ENCODE results near the gene LIPJ.

DNA sequence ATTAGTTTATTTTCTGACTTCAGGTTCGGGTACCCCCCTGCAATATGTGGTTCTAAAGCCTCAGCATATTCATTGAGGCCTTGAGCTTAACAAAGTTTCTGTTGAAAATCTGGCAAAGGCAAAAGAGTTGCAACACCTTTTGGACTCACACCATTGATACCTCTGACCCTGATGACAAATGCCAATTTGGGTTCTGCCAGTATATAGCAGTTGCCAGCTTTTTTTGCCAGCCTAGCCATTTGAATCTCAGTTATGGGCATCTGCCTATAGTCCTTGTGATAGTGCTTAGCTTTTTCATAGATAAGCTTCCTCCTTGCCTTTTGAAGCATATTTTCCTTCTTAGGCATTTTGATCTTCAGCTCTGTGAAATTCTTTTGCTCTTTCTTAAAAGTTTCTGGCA lies 31.9 kb downstream of the LIPJ start:
- TF ChIP-seq CTCF (IDR thresholded peaks at IDR 0.05 in 2 of 3, conservative IDR thresholded peaks at IDR 0.05 in 1 of 3; ENCODE audit: borderline replicate concordance in 1 of 3, insufficient read depth in 1 of 3, low read depth in 2 of 3, low read length in 2 of 3) = no peak
- no peak for TF ChIP-seq POLR2AphosphoS5 (IDR thresholded peaks at IDR 0.05; ENCODE audit: low read depth, low read length)
- TF ChIP-seq RAD21 (IDR thresholded peaks at IDR 0.05; ENCODE audit: low read depth) = no peak
- TF ChIP-seq ZNF274 (IDR thresholded peaks at IDR 0.05; ENCODE audit: low read depth, low read length) = no peak
- TF ChIP-seq, protein P1, sequence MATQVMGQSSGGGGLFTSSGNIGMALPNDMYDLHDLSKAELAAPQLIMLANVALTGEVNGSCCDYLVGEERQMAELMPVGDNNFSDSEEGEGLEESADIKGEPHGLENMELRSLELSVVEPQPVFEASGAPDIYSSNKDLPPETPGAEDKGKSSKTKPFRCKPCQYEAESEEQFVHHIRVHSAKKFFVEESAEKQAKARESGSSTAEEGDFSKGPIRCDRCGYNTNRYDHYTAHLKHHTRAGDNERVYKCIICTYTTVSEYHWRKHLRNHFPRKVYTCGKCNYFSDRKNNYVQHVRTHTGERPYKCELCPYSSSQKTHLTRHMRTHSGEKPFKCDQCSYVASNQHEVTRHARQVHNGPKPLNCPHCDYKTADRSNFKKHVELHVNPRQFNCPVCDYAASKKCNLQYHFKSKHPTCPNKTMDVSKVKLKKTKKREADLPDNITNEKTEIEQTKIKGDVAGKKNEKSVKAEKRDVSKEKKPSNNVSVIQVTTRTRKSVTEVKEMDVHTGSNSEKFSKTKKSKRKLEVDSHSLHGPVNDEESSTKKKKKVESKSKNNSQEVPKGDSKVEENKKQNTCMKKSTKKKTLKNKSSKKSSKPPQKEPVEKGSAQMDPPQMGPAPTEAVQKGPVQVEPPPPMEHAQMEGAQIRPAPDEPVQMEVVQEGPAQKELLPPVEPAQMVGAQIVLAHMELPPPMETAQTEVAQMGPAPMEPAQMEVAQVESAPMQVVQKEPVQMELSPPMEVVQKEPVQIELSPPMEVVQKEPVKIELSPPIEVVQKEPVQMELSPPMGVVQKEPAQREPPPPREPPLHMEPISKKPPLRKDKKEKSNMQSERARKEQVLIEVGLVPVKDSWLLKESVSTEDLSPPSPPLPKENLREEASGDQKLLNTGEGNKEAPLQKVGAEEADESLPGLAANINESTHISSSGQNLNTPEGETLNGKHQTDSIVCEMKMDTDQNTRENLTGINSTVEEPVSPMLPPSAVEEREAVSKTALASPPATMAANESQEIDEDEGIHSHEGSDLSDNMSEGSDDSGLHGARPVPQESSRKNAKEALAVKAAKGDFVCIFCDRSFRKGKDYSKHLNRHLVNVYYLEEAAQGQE (IDR thresholded peaks at IDR 0.05; ENCODE audit: low read depth) = no peak
- TF ChIP-seq POLR2A (IDR thresholded peaks at IDR 0.05; ENCODE audit: borderline replicate concordance, extremely low read depth, insufficient read depth, insufficient read length) = no peak
- TF ChIP-seq, protein P2, sequence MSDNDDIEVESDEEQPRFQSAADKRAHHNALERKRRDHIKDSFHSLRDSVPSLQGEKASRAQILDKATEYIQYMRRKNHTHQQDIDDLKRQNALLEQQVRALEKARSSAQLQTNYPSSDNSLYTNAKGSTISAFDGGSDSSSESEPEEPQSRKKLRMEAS (IDR thresholded peaks at IDR 0.05) = no peak
- TF ChIP-seq, protein P3, sequence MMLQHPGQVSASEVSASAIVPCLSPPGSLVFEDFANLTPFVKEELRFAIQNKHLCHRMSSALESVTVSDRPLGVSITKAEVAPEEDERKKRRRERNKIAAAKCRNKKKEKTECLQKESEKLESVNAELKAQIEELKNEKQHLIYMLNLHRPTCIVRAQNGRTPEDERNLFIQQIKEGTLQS (IDR thresholded peaks at IDR 0.05) = no peak
- no peak for TF ChIP-seq SP1 (IDR thresholded peaks at IDR 0.05; ENCODE audit: low read depth)
- no peak for TF ChIP-seq YY1 (IDR thresholded peaks at IDR 0.05; ENCODE audit: extremely low read depth, insufficient replicate concordance, low read depth, low read length)
- no peak for TF ChIP-seq CEBPB (IDR thresholded peaks at IDR 0.05; ENCODE audit: low read depth)
